ENCODE results near the gene SHC4. TPM values are rescaled to one million over a fixed set of nuclear protein-coding genes. Genes with fewer than 3 reads are reported as not detected.

Gene SHC4
- polyA plus RNA-seq, 1 donor (not counting 4 experiments of a cell fraction or from before 2014, with no cell fraction given), result 0.94 TPM

GRCh38 chr15:48785712-48786111, 178.0 kb downstream of the SHC4 start:
- H2AFZ ChIP-seq (ENCODE audit: control insufficient read depth, low read length), result no peak overlapping the region
- no peak overlapping the region for H3K4me2 ChIP-seq (ENCODE audit: control insufficient read depth, extremely low read depth, insufficient read depth, low read depth, low read length)
- H3K79me2 ChIP-seq (ENCODE audit: control insufficient read depth, insufficient read depth, low read length), result no peaks in the 10 kb centered on the region
- no peaks in the 10 kb centered on the region for H3K27me3 ChIP-seq (ENCODE audit: control insufficient read depth, extremely low read depth, insufficient read depth, low read length)
- no peak overlapping the region for H3K9ac ChIP-seq (ENCODE audit: control insufficient read depth, extremely low read depth, insufficient read depth, low read length)
- no peaks in the 10 kb centered on the region for H3K9me3 ChIP-seq (ENCODE audit: control insufficient read depth, low read depth, low read length)
- H3K4me1 ChIP-seq (ENCODE audit: control insufficient read depth, extremely low read depth, insufficient read depth, low read length), result no peaks in the 10 kb centered on the region
- TF ChIP-seq CTCF (optimal IDR thresholded peaks at IDR 0.05 in 1 of 3, IDR thresholded peaks at IDR 0.05 in 1 of 3, conservative IDR thresholded peaks at IDR 0.05 in 1 of 3; ENCODE audit: extremely low read depth in 1 of 3, insufficient read depth in 2 of 3, low read length in 3 of 3) (no peak), EZH2 (IDR thresholded peaks at IDR 0.05; ENCODE audit: low read length) (no peak)
- H3K4me3 ChIP-seq (ENCODE audit: control insufficient read depth in 2 of 3, extremely low read depth in 1 of 3, insufficient read depth in 2 of 3, low read depth in 1 of 3, low read length in 3 of 3), result no peak overlapping the region
- dilution Hi-C loops (cut with MboI; ENCODE audit: extremely low pct_ligation_motif_present, low sequenced_read_pairs), result no loop called here
- H3K27ac ChIP-seq (ENCODE audit: control insufficient read depth, insufficient read depth, low read length), result no peak overlapping the region
- no peaks in the 10 kb centered on the region for H3K9me1 ChIP-seq (ENCODE audit: control insufficient read depth, extremely low read depth, insufficient read depth, low read length)
- DNase-seq (ENCODE audit: low read depth, low spot score) (no peak), FAIRE-seq (no peak)
- H3K36me3 ChIP-seq (ENCODE audit: control insufficient read depth in 2 of 2, extremely low read depth in 1 of 2, insufficient read depth in 2 of 2, low read length in 2 of 2), result peaks cover 0 to 8% of the 10 kb centered on the region in 2 experiments
- no peaks in the 10 kb centered on the region for H4K20me1 ChIP-seq (ENCODE audit: control insufficient read depth, extremely low read depth, insufficient read depth, low read length)

GRCh38 chr15:48785195-48785594, 178.5 kb downstream of the SHC4 start:
- H3K9me3 ChIP-seq (ENCODE audit: control insufficient read depth, low read depth, low read length), result no peaks in the 10 kb centered on the region
- TF ChIP-seq EZH2 (IDR thresholded peaks at IDR 0.05; ENCODE audit: low read length) (no peak), CTCF (optimal IDR thresholded peaks at IDR 0.05 in 1 of 3, IDR thresholded peaks at IDR 0.05 in 1 of 3, conservative IDR thresholded peaks at IDR 0.05 in 1 of 3; ENCODE audit: extremely low read depth in 1 of 3, insufficient read depth in 2 of 3, low read length in 3 of 3) (no peak)
- H3K9me1 ChIP-seq (ENCODE audit: control insufficient read depth, extremely low read depth, insufficient read depth, low read length), result no peaks in the 10 kb centered on the region
- H3K27me3 ChIP-seq (ENCODE audit: control insufficient read depth, extremely low read depth, insufficient read depth, low read length), result no peaks in the 10 kb centered on the region
- FAIRE-seq, result no peak
- dilution Hi-C loops (cut with MboI; ENCODE audit: extremely low pct_ligation_motif_present, low sequenced_read_pairs), result no loop called here
- H3K4me1 ChIP-seq (ENCODE audit: control insufficient read depth, extremely low read depth, insufficient read depth, low read length), result no peaks in the 10 kb centered on the region
- H4K20me1 ChIP-seq (ENCODE audit: control insufficient read depth, extremely low read depth, insufficient read depth, low read length), result no peaks in the 10 kb centered on the region
- no peak overlapping the region for H2AFZ ChIP-seq (ENCODE audit: control insufficient read depth, low read length)
- H3K27ac ChIP-seq (ENCODE audit: control insufficient read depth, insufficient read depth, low read length), result no peak overlapping the region
- no peak overlapping the region for H3K9ac ChIP-seq (ENCODE audit: control insufficient read depth, extremely low read depth, insufficient read depth, low read length)
- no peaks in the 10 kb centered on the region for H3K79me2 ChIP-seq (ENCODE audit: control insufficient read depth, insufficient read depth, low read length)
- H3K36me3 ChIP-seq (ENCODE audit: control insufficient read depth in 2 of 2, extremely low read depth in 1 of 2, insufficient read depth in 2 of 2, low read length in 2 of 2), result peaks cover 0 to 8% of the 10 kb centered on the region in 2 experiments
- no peak overlapping the region for H3K4me2 ChIP-seq (ENCODE audit: control insufficient read depth, extremely low read depth, insufficient read depth, low read depth, low read length)
- DNase-seq (ENCODE audit: low read depth, low spot score), result no peak
- H3K4me3 ChIP-seq (ENCODE audit: control insufficient read depth in 2 of 3, extremely low read depth in 1 of 3, insufficient read depth in 2 of 3, low read depth in 1 of 3, low read length in 3 of 3), result no peak overlapping the region
